PC-3 (cell line): Measurements from ENCODE around the gene ZNF438. TPM values are rescaled to one million over a fixed set of nuclear protein-coding genes. Genes with fewer than 3 reads are reported as not detected.

ENCODE experiments used
- ATAC-seq: fragments of 200-7000 bp; cut with Tn5 transposase; 2 replicates; pipeline ENCODE4 v1.9.1; 2020; ENCODE audit warnings: mild to moderate bottlenecking, moderate library complexity
- BruUV-seq: library from RNA; stranded (reverse); fragments of 400-500 nt; replicated peaks from 2 replicates; lab custom pipeline; 2021; lab: Mats Ljungman, UMichigan
- CTCF ChIA-PET: fragments of 300-600 bp; sonication (Branson Sonifier 250); formaldehyde crosslinking; loops from one replicate; lab custom pipeline; 2022; ENCODE audit warnings: antibody characterized with exemption; lab: Charles Lee
- POLR2A ChIA-PET: fragments of 300-600 bp; sonication (Branson Sonifier 250); formaldehyde crosslinking; loops from one replicate; lab custom pipeline; 2022; ENCODE audit warnings: antibody characterized with exemption; ENCODE audit not compliant: unreplicated experiment; lab: Charles Lee
- DNase-seq: peaks from one replicate; pipeline ENCODE4 v3.0.0-alpha.2; 2015
- H2AFZ ChIP-seq: fragments of 300-600 bp; sonication (generic); 2 replicates; pipeline ENCODE4 v1.6.0; 2016; ENCODE audit warnings: antibody characterized with exemption, low read length
- H3F3A ChIP-seq: fragments of 300-600 bp; sonication (generic); one replicate; pipeline ENCODE4 v1.6.0; 2017; ENCODE audit warnings: antibody characterized with exemption, low read length, control low read depth, mild to moderate bottlenecking; ENCODE audit not compliant: unreplicated experiment
- H3K27ac ChIP-seq: fragments of 300-600 bp; sonication (generic); 2 replicates; pipeline ENCODE4 v1.5.1; 2016; ENCODE audit warnings: mild to moderate bottlenecking, low read length
- H3K27me3 ChIP-seq: fragments of 300-600 bp; sonication (generic); 2 replicates; pipeline ENCODE4 v1.6.1; 2016; ENCODE audit warnings: low read length, mixed read lengths
- H3K36me3 ChIP-seq: fragments of 300-600 bp; sonication (generic); 2 replicates; pipeline ENCODE4 v1.6.1; 2016; ENCODE audit warnings: low read depth, mixed run types, low read length, mixed read lengths
- H3K4me1 ChIP-seq: fragments of 300-600 bp; sonication (generic); 2 replicates; pipeline ENCODE4 v1.5.1; 2016; ENCODE audit warnings: low read length; ENCODE audit not compliant: insufficient read depth
- H3K4me2 ChIP-seq: fragments of 300-600 bp; sonication (generic); 2 replicates; pipeline ENCODE4 v1.6.0; 2016; ENCODE audit warnings: low read length
- H3K4me3 ChIP-seq: fragments of 300-600 bp; sonication (generic); 2 replicates; pipeline ENCODE4 v1.5.1; 2016; ENCODE audit warnings: mild to moderate bottlenecking, low read length, mixed read lengths
- H3K79me2 ChIP-seq: fragments of 300-600 bp; sonication (generic); 2 replicates; pipeline ENCODE4 v1.6.1; 2017; ENCODE audit warnings: low read length, mixed read lengths
- H3K9ac ChIP-seq: fragments of 300-600 bp; sonication (generic); 2 replicates; pipeline ENCODE4 v1.6.0; 2016; ENCODE audit warnings: mild to moderate bottlenecking, low read length
- H3K9me2 ChIP-seq: fragments of 300-600 bp; sonication (generic); replicated peaks from 2 replicates; pipeline ENCODE4 v1.6.1; 2016; ENCODE audit warnings: mixed run types, low read length, mixed read lengths
- H3K9me3 ChIP-seq: fragments of 300-600 bp; sonication (generic); 2 replicates; pipeline ENCODE4 v1.6.1; 2016; ENCODE audit warnings: low read length, mixed read lengths
- H4K20me1 ChIP-seq: fragments of 300-600 bp; sonication (generic); 2 replicates; pipeline ENCODE4 v1.6.1; 2016; ENCODE audit warnings: low read length, mixed read lengths
- EZH2 ChIP-seq: fragments of 300-600 bp; sonication (generic); IDR thresholded peaks from one replicate; pipeline ENCODE4 v1.6.1; 2017; ENCODE audit warnings: antibody characterized with exemption, mild to moderate bottlenecking, low read length; ENCODE audit not compliant: unreplicated experiment
- EZH2phosphoT487 ChIP-seq: fragments of 300-600 bp; sonication (generic); IDR thresholded peaks from 2 replicates; pipeline ENCODE4 v1.6.1; 2018; ENCODE audit warnings: mild to moderate bottlenecking, antibody characterized with exemption, low read length, borderline replicate concordance
- intact Hi-C: fragments of 100-400 bp; cut with micrococcal nuclease; formaldehyde crosslinking; loops from 2 replicates; pipeline ENCODE4 v1.9.0; 2023
- total RNA-seq: library from RNA; depleted of rRNA; stranded (reverse); fragments of >200 nt; gene quantifications from 2 replicates; pipeline ENCODE4 v1.2.3, GENCODE V29; 2014
- TF ChIP-seq, protein P1 (sequence below): fragments of 300-600 bp; sonication (generic); conservative IDR thresholded peaks from 2 replicates; pipeline ENCODE4 v1.5.1; 2017; ENCODE audit warnings: antibody characterized with exemption, low read depth, mild to moderate bottlenecking, low read length

ZNF438 gene
- total RNA-seq, 1 experiment from 2014 or later: 0.98 TPM

GRCh38 chr10:30918651-30919050, 113.0 kb downstream of the ZNF438 start:
- TF ChIP-seq EZH2phosphoT487 (no peak), EZH2 (no peak)
- TF ChIP-seq, protein P1, sequence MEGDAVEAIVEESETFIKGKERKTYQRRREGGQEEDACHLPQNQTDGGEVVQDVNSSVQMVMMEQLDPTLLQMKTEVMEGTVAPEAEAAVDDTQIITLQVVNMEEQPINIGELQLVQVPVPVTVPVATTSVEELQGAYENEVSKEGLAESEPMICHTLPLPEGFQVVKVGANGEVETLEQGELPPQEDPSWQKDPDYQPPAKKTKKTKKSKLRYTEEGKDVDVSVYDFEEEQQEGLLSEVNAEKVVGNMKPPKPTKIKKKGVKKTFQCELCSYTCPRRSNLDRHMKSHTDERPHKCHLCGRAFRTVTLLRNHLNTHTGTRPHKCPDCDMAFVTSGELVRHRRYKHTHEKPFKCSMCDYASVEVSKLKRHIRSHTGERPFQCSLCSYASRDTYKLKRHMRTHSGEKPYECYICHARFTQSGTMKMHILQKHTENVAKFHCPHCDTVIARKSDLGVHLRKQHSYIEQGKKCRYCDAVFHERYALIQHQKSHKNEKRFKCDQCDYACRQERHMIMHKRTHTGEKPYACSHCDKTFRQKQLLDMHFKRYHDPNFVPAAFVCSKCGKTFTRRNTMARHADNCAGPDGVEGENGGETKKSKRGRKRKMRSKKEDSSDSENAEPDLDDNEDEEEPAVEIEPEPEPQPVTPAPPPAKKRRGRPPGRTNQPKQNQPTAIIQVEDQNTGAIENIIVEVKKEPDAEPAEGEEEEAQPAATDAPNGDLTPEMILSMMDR: no peak
- BruUV-seq: no TSS peak
- Histone ChIP-seq H3K4me1 (no peaks in the 10 kb centered on the region), H3K9ac (no peak overlapping the region), H3K9me3 (no peaks in the 10 kb centered on the region), H3K79me2 (no peaks in the 10 kb centered on the region), H3F3A (no peaks in the 10 kb centered on the region), H3K27me3 (no peaks in the 10 kb centered on the region), H2AFZ (no peak overlapping the region), H3K9me2 (no peaks in the 10 kb centered on the region), H3K36me3 (no peaks in the 10 kb centered on the region), H3K4me2 (no peak overlapping the region), H3K27ac (no peak overlapping the region), H4K20me1 (no peaks in the 10 kb centered on the region), H3K4me3 (no peak overlapping the region)
- DNase-seq (no peak), ATAC-seq (no peak)
- CTCF ChIA-PET: no interaction called here
- POLR2A ChIA-PET: no interaction called here
- intact Hi-C loops: no loop called here

DNA sequence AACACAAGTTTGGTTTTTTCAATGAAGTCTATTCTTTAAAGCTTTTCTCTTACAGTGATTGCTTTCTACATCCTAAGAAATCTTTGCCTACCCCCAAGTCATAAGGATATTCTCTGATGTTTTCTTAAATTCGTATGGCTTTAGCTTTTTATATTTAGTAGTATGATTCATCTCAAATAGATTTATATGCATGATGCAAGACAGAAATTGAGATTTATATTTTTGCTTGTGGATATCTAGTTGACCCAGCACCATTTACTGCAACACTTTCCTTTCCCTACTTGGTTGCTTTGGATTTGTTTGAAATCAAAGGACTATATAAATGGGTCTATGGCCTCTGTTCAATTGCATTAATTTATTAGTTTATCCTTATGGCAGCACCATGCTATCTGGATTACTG, 113.9 kb downstream of the ZNF438 start:
- H2AFZ ChIP-seq: no peak overlapping the region
- ATAC-seq (no peak), DNase-seq (no peak)
- no peaks in the 10 kb centered on the region for H3K9me2 ChIP-seq
- no peak overlapping the region for H3K9ac ChIP-seq
- no peaks in the 10 kb centered on the region for H3K4me1 ChIP-seq
- ChIA-PET POLR2A (no interaction called here), CTCF (no interaction called here)
- H3K4me2 ChIP-seq: no peak overlapping the region
- intact Hi-C loops: no loop called here
- no peak overlapping the region for H3K4me3 ChIP-seq
- no peaks in the 10 kb centered on the region for H4K20me1 ChIP-seq
- no peaks in the 10 kb centered on the region for H3K79me2 ChIP-seq
- no peaks in the 10 kb centered on the region for H3K27me3 ChIP-seq
- H3K27ac ChIP-seq: no peak overlapping the region
- TF ChIP-seq, protein P1: no peak
- no peak for TF ChIP-seq EZH2
- no peak for TF ChIP-seq EZH2phosphoT487
- H3K9me3 ChIP-seq: no peaks in the 10 kb centered on the region
- no peaks in the 10 kb centered on the region for H3F3A ChIP-seq
- no TSS peak for BruUV-seq
- no peaks in the 10 kb centered on the region for H3K36me3 ChIP-seq

GRCh38 chr10:30917067-30917466, 114.6 kb downstream of the ZNF438 start:
- TF ChIP-seq, protein P1: no peak
- TF ChIP-seq EZH2 (no peak), EZH2phosphoT487 (no peak)

More at GRCh38 chr10:30917067-30917466, 114.6 kb downstream of the ZNF438 start:
- ChIA-PET CTCF (no interaction called here), POLR2A (interaction anchor here (0.6 kb wide), 1 partner anchor 216 kb away, joined by 4 read pairs; no protein-coding TSS in a partner anchor)
- Histone ChIP-seq H3K4me1 (no peaks in the 10 kb centered on the region), H4K20me1 (no peaks in the 10 kb centered on the region), H3K9me3 (no peaks in the 10 kb centered on the region), H3F3A (no peaks in the 10 kb centered on the region), H3K36me3 (no peaks in the 10 kb centered on the region), H3K4me3 (no peak overlapping the region), H3K9ac (no peak overlapping the region), H3K4me2 (no peak overlapping the region), H3K27me3 (no peaks in the 10 kb centered on the region), H3K79me2 (no peaks in the 10 kb centered on the region), H3K27ac (no peak overlapping the region), H2AFZ (no peak overlapping the region), H3K9me2 (no peaks in the 10 kb centered on the region)
- DNase-seq (no peak), ATAC-seq (no peak)
- no TSS peak for BruUV-seq
- intact Hi-C loops: no loop called here
